Liver (tissue), 9 donors: ENCODE results near the gene MFSD6. TPM values are rescaled to one million over a fixed set of nuclear protein-coding genes. Genes with fewer than 3 reads are reported as not detected.

ENCODE experiments used
- DNase-seq: peaks from one replicate; pipeline ENCODE4 v3.0.0-alpha.2; 2017; ENCODE audit warnings: low spot score
- H3K27ac ChIP-seq, 2 donors: one replicate each; pipeline ENCODE4 v1.7.0; 2013; ENCODE audit warnings: inconsistent platforms in 2 of 2, low read length in 2 of 2, control low read depth in 1 of 2, low read depth in 1 of 2, mild to moderate bottlenecking in 1 of 2
- H3K27me3 ChIP-seq, 4 donors: one replicate each; pipeline versions ENCODE4 v1.6.1 to v1.7.0; 2013; ENCODE audit warnings: low read length in 3 of 4, inconsistent platforms in 1 of 4, mild to moderate bottlenecking in 1 of 4, moderate library complexity in 1 of 4; ENCODE audit not compliant: control insufficient read depth in 4 of 4, insufficient read depth in 4 of 4
- H3K36me3 ChIP-seq, 4 donors: one replicate each; pipeline versions ENCODE4 v1.6.1 to v1.7.0; 2013; ENCODE audit warnings: low read length in 3 of 4, mild to moderate bottlenecking in 3 of 4, low read depth in 1 of 4, moderate library complexity in 1 of 4; ENCODE audit not compliant: control insufficient read depth in 4 of 4, insufficient read depth in 3 of 4
- H3K4me1 ChIP-seq, 4 donors: one replicate each; pipeline versions ENCODE4 v1.6.1 to v1.7.0; 2013; ENCODE audit warnings: low read length in 3 of 4, mild to moderate bottlenecking in 3 of 4, moderate library complexity in 1 of 4; ENCODE audit not compliant: control insufficient read depth in 4 of 4, insufficient read depth in 4 of 4
- H3K4me3 ChIP-seq, 3 donors: one replicate each; pipeline versions ENCODE4 v1.6.1 to v1.7.0; 2013; ENCODE audit warnings: low read length in 3 of 3, control low read depth in 1 of 3, low read depth in 1 of 3, mild to moderate bottlenecking in 1 of 3
- H3K9ac ChIP-seq, 2 donors: one replicate each; pipeline ENCODE4 v1.7.0; 2013; ENCODE audit warnings: low read length in 2 of 2, mild to moderate bottlenecking in 2 of 2, moderate library complexity in 2 of 2, control low read depth in 1 of 2, low read depth in 1 of 2
- H3K9me3 ChIP-seq, 4 donors: one replicate each; pipeline versions ENCODE4 v1.6.1 to v1.7.0; 2013; ENCODE audit warnings: low read length in 3 of 4; ENCODE audit not compliant: control insufficient read depth in 4 of 4
- EGR1 ChIP-seq, 2 donors: IDR thresholded peaks; 2 replicates each; pipeline ENCODE4 v1.6.1; 2016 to 2018; ENCODE audit warnings: antibody characterized with exemption in 2 of 2, low read depth in 2 of 2
- FOXA1 ChIP-seq: IDR thresholded peaks from 2 replicates; pipeline ENCODE4 v1.6.1; 2016; ENCODE audit warnings: antibody characterized with exemption
- FOXA2 ChIP-seq: IDR thresholded peaks from 2 replicates; pipeline ENCODE4 v1.6.1; 2016; ENCODE audit warnings: antibody characterized with exemption
- GABPA ChIP-seq, 2 donors: IDR thresholded peaks in 1 of 2; conservative IDR thresholded peaks in 1 of 2; 2 replicates each; pipeline ENCODE4 v1.6.1; 2016; ENCODE audit warnings: antibody characterized with exemption in 2 of 2, mild to moderate bottlenecking in 1 of 2, moderate library complexity in 1 of 2
- HNF4A ChIP-seq, 2 donors: conservative IDR thresholded peaks; 2 replicates each; pipeline ENCODE4 v1.6.1; 2016; ENCODE audit warnings: antibody characterized with exemption in 2 of 2, mild to moderate bottlenecking in 2 of 2
- NR2F2 ChIP-seq: IDR thresholded peaks from 2 replicates; pipeline ENCODE4 v1.6.1; 2016; ENCODE audit warnings: antibody characterized with exemption
- RAD21 ChIP-seq, 2 donors: IDR thresholded peaks; 2 replicates each; pipeline ENCODE4 v1.6.1; 2016; ENCODE audit warnings: antibody characterized with exemption in 2 of 2, mild to moderate bottlenecking in 2 of 2
- SP1 ChIP-seq: IDR thresholded peaks from 2 replicates; pipeline ENCODE4 v1.6.1; 2018; ENCODE audit warnings: antibody characterized with exemption, mild to moderate bottlenecking
- YY1 ChIP-seq: IDR thresholded peaks from 2 replicates; pipeline ENCODE4 v1.6.1; 2016; ENCODE audit warnings: antibody characterized with exemption, mild to moderate bottlenecking
- WGBS: extraction: QIAGEN DNeasy Blood & Tissue Kit; methylation state at CpG from one replicate; pipeline ENCODE4 v1.1.7; 2013; 5-methylcytosine and 5-hydroxymethylcytosine counted together
- polyA plus RNA-seq, 2 donors: library from polyadenylated mRNA; stranded (reverse) in 1 of 2; unstranded in 1 of 2; fragments of 200-250 nt in 1 of 2; fragments of >200 nt in 1 of 2; fragmentation: Nextera tagmentation in 1 of 2; extraction: Ambion mirVana in 1 of 2; gene quantifications; one replicate each; pipeline versions ENCODE4 v1.2.1 to v1.2.3, GENCODE V29; 2013 to 2015
- total RNA-seq, 2 donors: library from RNA; depleted of rRNA; stranded (reverse); fragments of >200 nt; gene quantifications; one replicate each; pipeline ENCODE4 v1.2.3, GENCODE V29; 2014
- TF ChIP-seq, protein P1 (sequence below): IDR thresholded peaks from 2 replicates; pipeline ENCODE4 v1.6.1; 2016; ENCODE audit warnings: antibody characterized with exemption
- TF ChIP-seq, protein P2 (sequence below): IDR thresholded peaks from 2 replicates; pipeline ENCODE4 v1.6.1; 2016; ENCODE audit warnings: antibody characterized with exemption
- TF ChIP-seq, protein P3 (sequence below): IDR thresholded peaks from 2 replicates; pipeline ENCODE4 v1.6.1; 2016; ENCODE audit warnings: antibody characterized with exemption, mild to moderate bottlenecking
- TF ChIP-seq, protein P4 (sequence below): fragments of 150-350 bp; IDR thresholded peaks from 2 replicates; pipeline ENCODE4 v1.5.1; 2017; ENCODE audit warnings: improper control_type of control experiment, low read depth, low read length; ENCODE audit not compliant: missing input control
- TF ChIP-seq, protein P5 (sequence below): IDR thresholded peaks from 2 replicates; pipeline ENCODE4 v1.6.1; 2016; ENCODE audit warnings: antibody characterized with exemption
- donor health status: healthy.
- donor health status: healthy.
- donor health status: healthy.
- donor health status: healthy.
- donor health status: healthy.

MFSD6 gene
- total and polyA plus RNA-seq, 4 donors, result 0.83 to 9.5 (median 2.4) TPM

DNA sequence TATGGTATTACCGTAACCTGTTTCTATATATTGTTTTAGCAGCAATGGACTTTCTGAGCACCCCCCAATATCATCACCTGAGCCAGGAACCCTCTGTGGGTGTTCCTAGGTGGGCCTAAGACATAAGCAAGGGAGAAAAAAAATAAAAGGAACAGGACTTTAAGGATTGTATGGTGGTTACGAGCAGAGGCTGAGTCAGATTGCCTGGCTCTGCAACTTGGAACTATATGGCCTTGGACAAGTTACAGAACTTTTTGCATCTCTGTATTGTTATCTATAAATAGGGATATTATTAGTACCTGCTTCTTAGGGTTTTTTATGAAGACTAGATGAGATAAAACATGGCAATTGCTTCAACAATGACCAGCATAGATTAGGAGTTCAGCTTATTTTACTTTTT, 34.9 kb downstream of the MFSD6 start:
- no peak overlapping the region for H3K4me3 ChIP-seq
- no peak for DNase-seq
- 91% methylated on average over 2 of the region's 2 CpGs for WGBS
- H3K9me3 ChIP-seq, result no peaks in the 10 kb centered on the region
- H3K36me3 ChIP-seq, result no peaks in the 10 kb centered on the region
- H3K9ac ChIP-seq, result no peak overlapping the region
- no peak overlapping the region for H3K27ac ChIP-seq
- no peaks in the 10 kb centered on the region for H3K4me1 ChIP-seq
- no peaks in the 10 kb centered on the region for H3K27me3 ChIP-seq
- TF ChIP-seq HNF4A (conservative IDR thresholded peaks at IDR 0.05), result no peak
- no peak for TF ChIP-seq EGR1 (IDR thresholded peaks at IDR 0.05; ENCODE audit: low read depth in 2 of 2)
- TF ChIP-seq, protein P1, sequence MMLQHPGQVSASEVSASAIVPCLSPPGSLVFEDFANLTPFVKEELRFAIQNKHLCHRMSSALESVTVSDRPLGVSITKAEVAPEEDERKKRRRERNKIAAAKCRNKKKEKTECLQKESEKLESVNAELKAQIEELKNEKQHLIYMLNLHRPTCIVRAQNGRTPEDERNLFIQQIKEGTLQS, result no peak

DNA sequence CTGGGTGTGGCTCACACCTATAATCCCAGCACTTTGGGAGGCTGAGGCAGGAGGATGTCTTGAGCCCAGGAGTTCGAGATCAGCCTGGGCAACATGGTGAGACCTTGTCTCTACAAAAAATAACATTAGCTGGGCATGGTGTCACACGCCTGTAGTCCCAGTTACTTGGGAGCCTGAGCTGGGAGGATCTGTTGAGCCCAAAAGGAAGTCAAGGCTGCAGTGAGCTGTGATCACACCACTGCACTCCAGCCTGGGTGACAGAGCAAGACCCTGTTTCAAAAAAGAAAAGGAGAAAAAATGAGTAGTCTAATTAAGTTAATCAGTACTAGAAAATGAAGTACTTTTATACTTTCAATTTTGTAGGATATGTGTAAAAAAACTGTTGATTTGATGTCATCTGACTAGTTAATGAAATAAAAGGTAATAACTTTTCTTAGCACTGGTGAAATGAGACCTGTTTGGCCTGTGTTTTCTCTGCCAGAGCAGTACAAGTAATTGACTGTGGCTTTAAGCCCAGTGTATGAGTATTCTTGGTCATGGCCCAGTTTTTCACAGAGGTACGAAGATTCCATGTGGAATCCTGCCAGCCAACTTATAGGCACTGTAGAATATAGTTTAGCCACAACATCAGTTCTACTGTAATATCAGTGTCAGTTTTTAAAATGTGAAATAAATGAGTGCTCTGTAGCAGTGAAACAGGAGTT, 35.8 kb downstream of the MFSD6 start:
- TF ChIP-seq FOXA2, result no peak
- Histone ChIP-seq H3K9ac (no peak overlapping the region), H3K9me3 (no peaks in the 10 kb centered on the region), H3K27ac (no peak overlapping the region), H3K36me3 (no peaks in the 10 kb centered on the region), H3K4me1 (no peaks in the 10 kb centered on the region), H3K4me3 (no peak overlapping the region), H3K27me3 (no peaks in the 10 kb centered on the region)
- WGBS, result 84% methylated on average over 3 of the region's 3 CpGs
- no peak for DNase-seq

DNA sequence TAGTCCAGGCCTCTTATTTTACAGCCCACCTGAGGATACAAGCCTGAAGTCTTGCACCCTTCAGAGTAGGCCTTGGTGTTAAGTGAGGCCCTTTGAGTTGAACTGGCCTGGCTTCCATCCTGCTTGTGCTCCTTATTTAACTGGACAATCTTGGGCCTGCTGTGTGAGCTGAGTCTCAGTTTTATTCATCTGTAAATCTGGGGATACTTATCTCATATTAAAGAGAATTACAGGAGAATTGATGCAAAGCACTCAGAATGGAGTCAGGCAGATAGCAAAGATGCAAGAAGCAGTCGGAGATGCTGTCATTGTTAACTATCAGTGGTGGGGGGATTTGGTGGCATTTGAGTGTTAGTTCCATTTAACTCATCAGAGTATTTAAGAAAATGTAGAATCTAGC, 36.8 kb downstream of the MFSD6 start:
- 97% methylated on average over 1 of the region's 1 CpG for WGBS
- no peaks in the 10 kb centered on the region for H3K9me3 ChIP-seq
- H3K4me1 ChIP-seq, result no peaks in the 10 kb centered on the region
- H3K27me3 ChIP-seq, result no peaks in the 10 kb centered on the region
- no peak overlapping the region for H3K9ac ChIP-seq
- TF ChIP-seq SP1 (no peak), HNF4A (conservative IDR thresholded peaks at IDR 0.05) (no peak), YY1 (no peak)
- TF ChIP-seq, protein P2, sequence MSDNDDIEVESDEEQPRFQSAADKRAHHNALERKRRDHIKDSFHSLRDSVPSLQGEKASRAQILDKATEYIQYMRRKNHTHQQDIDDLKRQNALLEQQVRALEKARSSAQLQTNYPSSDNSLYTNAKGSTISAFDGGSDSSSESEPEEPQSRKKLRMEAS, result no peak
- no peak overlapping the region for H3K4me3 ChIP-seq
- DNase-seq, result no peak
- H3K27ac ChIP-seq, result no peak overlapping the region
- no peaks in the 10 kb centered on the region for H3K36me3 ChIP-seq

DNA sequence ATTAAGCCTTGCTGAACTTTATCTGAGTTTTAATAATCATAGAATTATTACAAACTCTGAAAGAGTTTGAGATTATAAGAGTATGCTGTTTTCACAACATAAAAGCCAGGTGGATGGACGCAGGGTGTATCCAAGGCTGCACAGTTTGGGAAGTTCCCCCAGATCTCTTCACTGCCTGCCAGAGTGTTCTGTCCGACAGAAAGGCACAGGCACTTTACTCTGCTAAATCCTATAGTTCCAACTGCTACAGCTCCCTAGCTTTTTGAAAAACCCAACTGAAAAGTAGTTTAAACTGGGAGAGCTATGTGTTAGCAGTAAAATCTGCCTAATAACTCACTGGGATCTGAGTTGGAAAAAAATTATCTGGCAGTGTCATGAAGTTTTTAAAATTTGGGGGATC, 38.0 kb downstream of the MFSD6 start:
- Histone ChIP-seq H3K4me1 (no peaks in the 10 kb centered on the region), H3K27ac (no peak overlapping the region), H3K9ac (no peak overlapping the region), H3K4me3 (no peak overlapping the region), H3K36me3 (no peaks in the 10 kb centered on the region), H3K9me3 (no peaks in the 10 kb centered on the region), H3K27me3 (no peaks in the 10 kb centered on the region)
- WGBS, result 89% methylated on average over 2 of the region's 2 CpGs
- no peak for DNase-seq
- TF ChIP-seq FOXA1 (no peak), NR2F2 (no peak), GABPA (IDR thresholded peaks at IDR 0.05 in 1 of 2, conservative IDR thresholded peaks at IDR 0.05 in 1 of 2) (no peak), YY1 (no peak), RAD21 (IDR thresholded peaks at IDR 0.05) (no peak), SP1 (no peak), FOXA2 (no peak)
- TF ChIP-seq, protein P3, sequence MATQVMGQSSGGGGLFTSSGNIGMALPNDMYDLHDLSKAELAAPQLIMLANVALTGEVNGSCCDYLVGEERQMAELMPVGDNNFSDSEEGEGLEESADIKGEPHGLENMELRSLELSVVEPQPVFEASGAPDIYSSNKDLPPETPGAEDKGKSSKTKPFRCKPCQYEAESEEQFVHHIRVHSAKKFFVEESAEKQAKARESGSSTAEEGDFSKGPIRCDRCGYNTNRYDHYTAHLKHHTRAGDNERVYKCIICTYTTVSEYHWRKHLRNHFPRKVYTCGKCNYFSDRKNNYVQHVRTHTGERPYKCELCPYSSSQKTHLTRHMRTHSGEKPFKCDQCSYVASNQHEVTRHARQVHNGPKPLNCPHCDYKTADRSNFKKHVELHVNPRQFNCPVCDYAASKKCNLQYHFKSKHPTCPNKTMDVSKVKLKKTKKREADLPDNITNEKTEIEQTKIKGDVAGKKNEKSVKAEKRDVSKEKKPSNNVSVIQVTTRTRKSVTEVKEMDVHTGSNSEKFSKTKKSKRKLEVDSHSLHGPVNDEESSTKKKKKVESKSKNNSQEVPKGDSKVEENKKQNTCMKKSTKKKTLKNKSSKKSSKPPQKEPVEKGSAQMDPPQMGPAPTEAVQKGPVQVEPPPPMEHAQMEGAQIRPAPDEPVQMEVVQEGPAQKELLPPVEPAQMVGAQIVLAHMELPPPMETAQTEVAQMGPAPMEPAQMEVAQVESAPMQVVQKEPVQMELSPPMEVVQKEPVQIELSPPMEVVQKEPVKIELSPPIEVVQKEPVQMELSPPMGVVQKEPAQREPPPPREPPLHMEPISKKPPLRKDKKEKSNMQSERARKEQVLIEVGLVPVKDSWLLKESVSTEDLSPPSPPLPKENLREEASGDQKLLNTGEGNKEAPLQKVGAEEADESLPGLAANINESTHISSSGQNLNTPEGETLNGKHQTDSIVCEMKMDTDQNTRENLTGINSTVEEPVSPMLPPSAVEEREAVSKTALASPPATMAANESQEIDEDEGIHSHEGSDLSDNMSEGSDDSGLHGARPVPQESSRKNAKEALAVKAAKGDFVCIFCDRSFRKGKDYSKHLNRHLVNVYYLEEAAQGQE, result no peak
- TF ChIP-seq, protein P1, result no peak
- TF ChIP-seq, protein P4, sequence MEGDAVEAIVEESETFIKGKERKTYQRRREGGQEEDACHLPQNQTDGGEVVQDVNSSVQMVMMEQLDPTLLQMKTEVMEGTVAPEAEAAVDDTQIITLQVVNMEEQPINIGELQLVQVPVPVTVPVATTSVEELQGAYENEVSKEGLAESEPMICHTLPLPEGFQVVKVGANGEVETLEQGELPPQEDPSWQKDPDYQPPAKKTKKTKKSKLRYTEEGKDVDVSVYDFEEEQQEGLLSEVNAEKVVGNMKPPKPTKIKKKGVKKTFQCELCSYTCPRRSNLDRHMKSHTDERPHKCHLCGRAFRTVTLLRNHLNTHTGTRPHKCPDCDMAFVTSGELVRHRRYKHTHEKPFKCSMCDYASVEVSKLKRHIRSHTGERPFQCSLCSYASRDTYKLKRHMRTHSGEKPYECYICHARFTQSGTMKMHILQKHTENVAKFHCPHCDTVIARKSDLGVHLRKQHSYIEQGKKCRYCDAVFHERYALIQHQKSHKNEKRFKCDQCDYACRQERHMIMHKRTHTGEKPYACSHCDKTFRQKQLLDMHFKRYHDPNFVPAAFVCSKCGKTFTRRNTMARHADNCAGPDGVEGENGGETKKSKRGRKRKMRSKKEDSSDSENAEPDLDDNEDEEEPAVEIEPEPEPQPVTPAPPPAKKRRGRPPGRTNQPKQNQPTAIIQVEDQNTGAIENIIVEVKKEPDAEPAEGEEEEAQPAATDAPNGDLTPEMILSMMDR, result no peak
- TF ChIP-seq, protein P5, sequence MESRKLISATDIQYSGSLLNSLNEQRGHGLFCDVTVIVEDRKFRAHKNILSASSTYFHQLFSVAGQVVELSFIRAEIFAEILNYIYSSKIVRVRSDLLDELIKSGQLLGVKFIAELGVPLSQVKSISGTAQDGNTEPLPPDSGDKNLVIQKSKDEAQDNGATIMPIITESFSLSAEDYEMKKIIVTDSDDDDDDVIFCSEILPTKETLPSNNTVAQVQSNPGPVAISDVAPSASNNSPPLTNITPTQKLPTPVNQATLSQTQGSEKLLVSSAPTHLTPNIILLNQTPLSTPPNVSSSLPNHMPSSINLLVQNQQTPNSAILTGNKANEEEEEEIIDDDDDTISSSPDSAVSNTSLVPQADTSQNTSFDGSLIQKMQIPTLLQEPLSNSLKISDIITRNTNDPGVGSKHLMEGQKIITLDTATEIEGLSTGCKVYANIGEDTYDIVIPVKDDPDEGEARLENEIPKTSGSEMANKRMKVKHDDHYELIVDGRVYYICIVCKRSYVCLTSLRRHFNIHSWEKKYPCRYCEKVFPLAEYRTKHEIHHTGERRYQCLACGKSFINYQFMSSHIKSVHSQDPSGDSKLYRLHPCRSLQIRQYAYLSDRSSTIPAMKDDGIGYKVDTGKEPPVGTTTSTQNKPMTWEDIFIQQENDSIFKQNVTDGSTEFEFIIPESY, result no peak
- TF ChIP-seq, protein P2, result no peak
